Progenitor cell of endocrine pancreas (in vitro differentiated cells): ENCODE results near the gene PACSIN3. TPM values are rescaled to one million over a fixed set of nuclear protein-coding genes. Genes with fewer than 3 reads are reported as not detected.

Source experiments
- DNase-seq: peaks from one replicate; pipeline ENCODE4 v3.0.0; 2021; ENCODE audit warnings: low spot score; ENCODE audit not compliant: unreplicated experiment
- H3K27ac Mint-ChIP-seq: 2 replicates; pipeline ENCODE4 v1.8.0; 2021; ENCODE audit warnings: mild to moderate bottlenecking, moderate library complexity, mixed read lengths
- H3K27me3 Mint-ChIP-seq: 2 replicates; pipeline ENCODE4 v1.8.0; 2021; ENCODE audit warnings: mixed read lengths
- H3K36me3 Mint-ChIP-seq: 2 replicates; pipeline ENCODE4 v1.8.0; 2022; ENCODE audit warnings: mixed read lengths; ENCODE audit not compliant: insufficient read depth
- H3K4me1 Mint-ChIP-seq: 2 replicates; pipeline ENCODE4 v1.8.0; 2021; ENCODE audit warnings: low read depth, mixed read lengths
- H3K4me3 Mint-ChIP-seq: 2 replicates; pipeline ENCODE4 v1.8.0; 2021; ENCODE audit warnings: low read depth, mild to moderate bottlenecking, moderate library complexity, mixed read lengths
- H3K9me3 Mint-ChIP-seq: 2 replicates; pipeline ENCODE4 v1.8.0; 2021; ENCODE audit warnings: low read depth, mixed read lengths
- CTCF ChIP-seq: fragments of 200-600 bp; sonication (generic); IDR thresholded peaks from one replicate; pipeline ENCODE4 v1.5.0; 2021; ENCODE audit warnings: antibody characterized with exemption, mild to moderate bottlenecking; ENCODE audit not compliant: unreplicated experiment
- total RNA-seq: library from RNA; stranded (reverse); gene quantifications from 2 replicates; pipeline ENCODE4 v1.2.1, GENCODE V29; 2021

Gene PACSIN3
- total RNA-seq, 1 donor from 2014 or later, result 59.6 TPM

GRCh38 chr11:47229161-47229560 lies 42.9 kb upstream of the PACSIN3 start:
- H3K27me3 Mint-ChIP-seq, result no peaks in the 10 kb centered on the region
- peaks cover 10% of the 10 kb centered on the region for H3K36me3 Mint-ChIP-seq
- no peak overlapping the region for H3K27ac Mint-ChIP-seq
- DNase-seq, result no peak
- no peak overlapping the region for H3K4me3 Mint-ChIP-seq
- H3K9me3 Mint-ChIP-seq, result no peaks in the 10 kb centered on the region
- H3K4me1 Mint-ChIP-seq, result no peaks in the 10 kb centered on the region
- no peak for TF ChIP-seq CTCF

GRCh38 chr11:47225552-47226400 lies 39.5 kb upstream of the PACSIN3 start:
- no peak for DNase-seq
- TF ChIP-seq CTCF, result no peak
- H3K36me3 Mint-ChIP-seq, result peaks cover 11% of the 10 kb centered on the region

DNA sequence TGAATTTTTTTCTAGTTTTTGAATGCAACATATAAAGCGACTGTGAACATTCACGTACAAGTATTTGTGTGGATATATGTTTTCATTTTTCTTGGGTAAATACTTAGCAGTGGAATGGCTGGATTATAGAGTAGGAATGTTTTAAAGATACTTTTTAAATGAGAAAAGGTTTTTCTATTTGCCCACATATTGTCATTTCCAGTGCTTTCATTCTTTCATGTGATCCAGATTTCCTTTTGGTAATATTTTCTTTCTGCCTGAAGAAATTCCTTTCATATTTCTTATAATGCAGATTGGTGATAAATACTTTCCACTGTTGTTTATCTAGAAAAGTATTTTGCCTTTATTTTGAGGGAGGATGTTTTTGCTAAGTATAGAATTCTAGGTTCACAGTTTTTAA lies 36.5 kb upstream of the PACSIN3 start:
- peaks cover 2% of the 10 kb centered on the region for H3K4me1 Mint-ChIP-seq
- no peak overlapping the region for H3K4me3 Mint-ChIP-seq
- TF ChIP-seq CTCF, result no peak
- H3K9me3 Mint-ChIP-seq, result no peaks in the 10 kb centered on the region
- DNase-seq, result no peak
- H3K27me3 Mint-ChIP-seq, result no peaks in the 10 kb centered on the region
- H3K36me3 Mint-ChIP-seq, result peaks cover 13% of the 10 kb centered on the region
- no peak overlapping the region for H3K27ac Mint-ChIP-seq

More at GRCh38 chr11:47225552-47226400, 39.5 kb upstream of the PACSIN3 start:
- no peaks in the 10 kb centered on the region for H3K4me1 Mint-ChIP-seq
- no peaks in the 10 kb centered on the region for H3K9me3 Mint-ChIP-seq
- no peak overlapping the region for H3K4me3 Mint-ChIP-seq
- H3K27me3 Mint-ChIP-seq, result no peaks in the 10 kb centered on the region
- H3K27ac Mint-ChIP-seq, result no peak overlapping the region

DNA sequence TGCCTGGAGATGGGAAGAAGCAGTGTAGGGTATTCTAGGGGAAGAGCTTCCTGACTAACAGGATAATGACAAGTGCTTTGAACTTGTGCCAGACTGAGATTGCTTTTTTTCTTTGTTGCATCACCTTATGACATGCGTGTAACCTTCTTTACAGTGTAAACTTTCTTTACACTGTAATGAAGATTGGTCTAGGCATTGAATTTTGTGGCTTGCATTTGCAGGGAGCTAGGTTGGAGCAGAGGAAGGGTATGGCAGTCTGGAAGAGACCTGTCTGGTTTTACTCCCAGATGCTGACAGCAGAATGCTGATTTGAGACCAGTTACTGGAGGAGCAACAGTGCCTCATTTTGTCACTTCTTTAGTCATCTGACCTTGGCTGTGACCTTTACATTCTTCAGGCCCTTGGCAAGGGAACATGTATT lies 34.2 kb upstream of the PACSIN3 start:
- Mint-ChIP-seq H3K4me1 (peaks cover 14% of the 10 kb centered on the region), H3K27ac (peak overlapping the region; percentile 2), H3K9me3 (no peaks in the 10 kb centered on the region), H3K4me3 (no peak overlapping the region), H3K36me3 (peaks cover 8% of the 10 kb centered on the region), H3K27me3 (no peaks in the 10 kb centered on the region)
- TF ChIP-seq CTCF, result no peak
- DNase-seq, result no peak

DNA sequence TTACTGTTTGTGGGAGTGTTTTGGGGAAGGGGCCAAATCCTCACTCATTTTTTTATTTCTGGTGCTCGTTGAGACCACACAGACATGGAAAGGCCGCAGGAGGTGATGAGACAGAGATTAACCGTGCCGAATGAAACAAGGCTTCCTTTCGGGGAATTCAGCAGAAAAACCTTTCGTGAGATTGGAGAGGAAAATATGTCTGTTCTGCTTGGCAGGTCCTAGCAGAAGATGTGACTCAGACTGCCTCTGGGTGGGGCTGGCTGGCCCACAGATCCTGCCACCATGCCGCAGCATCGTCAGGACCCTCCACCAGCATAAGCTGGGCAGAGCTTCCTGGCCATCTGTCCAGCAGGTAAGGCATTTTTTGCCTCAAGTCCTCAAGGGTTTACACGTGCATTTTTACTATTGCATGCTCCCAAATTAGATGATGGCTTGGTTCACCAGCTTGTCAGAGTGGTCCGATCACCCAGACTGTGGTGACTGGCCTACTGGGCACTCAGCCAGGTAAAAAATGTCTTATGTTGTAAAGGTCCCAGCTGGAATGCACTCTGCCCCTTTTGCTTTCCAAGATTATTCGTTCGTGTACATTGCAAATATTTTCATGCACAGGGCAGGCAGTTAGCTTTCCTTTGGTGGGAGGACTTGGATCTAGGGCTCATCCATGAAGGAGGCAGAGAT lies 30.0 kb upstream of the PACSIN3 start:
- Mint-ChIP-seq H3K4me1 (peaks cover 15% of the 10 kb centered on the region), H3K36me3 (peaks cover 5% of the 10 kb centered on the region), H3K9me3 (no peaks in the 10 kb centered on the region), H3K4me3 (peak overlapping the region; percentile 91), H3K27me3 (no peaks in the 10 kb centered on the region), H3K27ac (peak overlapping the region; percentile 98)
- TF ChIP-seq CTCF, result no peak
- DNase-seq, result no peak
